ENCODE data around the gene IRAK1. TPM values are rescaled to one million over a fixed set of nuclear protein-coding genes. Genes with fewer than 3 reads are reported as not detected.

The IRAK1 gene
- total RNA-seq, 4 donors from 2014 or later: 64.1 to 155 (median 107) TPM

- TF ChIP-seq EP300 (IDR thresholded peaks at IDR 0.05; ENCODE audit: low read depth): no peak
- TF ChIP-seq POLR2A (IDR thresholded peaks at IDR 0.05): no peak
- TF ChIP-seq CTCF (IDR thresholded peaks at IDR 0.05): no peak
- TF ChIP-seq POLR2AphosphoS5 (IDR thresholded peaks at IDR 0.05): no peak
- Histone ChIP-seq H3K9me3 (no peaks in the 10 kb centered on the region), H3K36me3 (no peaks in the 10 kb centered on the region), H3K27me3 (no peaks in the 10 kb centered on the region), H3K4me1 (peaks cover 0 to 21% (median 17%) of the 10 kb centered on the region in 4 donors), H3K27ac (peak overlapping the region; percentile 94 to 100 (median 98)), H3K4me3 (no peak overlapping the region)
- in situ Hi-C loops (cut with MboI; ENCODE audit: low pct_ligation_motif_present in 1 of 4, low pct_unique_long_range_greater_than_20kb in 1 of 4, low sequenced_read_pairs in 3 of 4): loop anchor here in 2 of 4 donors (25.0 kb wide), 2 partner anchors 213 to 562 kb away; partner anchors contain the start of genes G6PD (in 1 of the 2), IKBKG (in 1 of the 2) and PLXNB3 (in 1 of the 2)
- DNase-seq: no peak
- 77 to 83% methylated on average over 1 to 3 of the region's 3 CpGs for WGBS, 2 donors (ENCODE audit: low coverage in 1 of 2)
- intact Hi-C loops (cut with DNase I; ENCODE audit: low total_unique reads): no loop called here
Measured at GRCh38 chrX:153974726-153975286, 44.9 kb downstream of the IRAK1 start.

DNA sequence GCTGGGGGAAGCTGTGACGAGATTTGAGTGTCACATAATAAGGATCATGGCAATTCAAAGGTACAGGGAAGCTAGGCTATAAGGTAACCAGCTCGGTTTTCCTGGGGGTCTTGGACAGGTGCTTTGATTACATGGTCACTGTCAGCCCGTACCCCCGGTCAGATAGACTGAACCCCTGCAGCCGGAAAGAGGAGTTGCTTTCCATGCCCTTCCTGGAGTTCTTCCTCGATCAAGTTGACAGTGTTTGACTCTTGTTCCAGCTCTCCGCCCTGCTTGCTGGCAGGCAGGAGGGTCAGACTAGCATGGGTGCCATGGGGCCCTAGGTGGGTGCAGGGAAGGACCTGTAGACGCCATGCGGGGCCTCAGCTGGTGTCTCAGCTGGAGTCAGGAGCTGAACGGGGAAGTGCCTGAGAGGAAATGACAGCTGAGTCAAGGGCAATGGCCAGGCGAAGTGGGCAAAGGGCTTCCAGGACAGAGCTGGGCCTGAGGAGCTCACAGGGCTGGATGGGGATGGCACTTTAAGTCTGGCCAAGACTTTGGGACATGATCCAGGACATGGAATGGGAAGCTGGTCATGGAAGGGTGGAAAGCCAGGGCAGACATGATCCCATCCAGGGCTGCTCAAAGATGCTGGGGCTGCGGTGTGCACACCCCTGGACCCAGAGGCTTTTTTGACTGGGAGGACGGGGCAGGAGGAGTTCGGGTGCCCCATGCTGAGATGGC, 45.5 kb downstream of the IRAK1 start:
- Histone ChIP-seq H3K4me3 (peak overlapping the region in 1 of 4 donors; percentile 91), H3K36me3 (no peaks in the 10 kb centered on the region), H3K4me1 (peaks cover 0 to 27% (median 22%) of the 10 kb centered on the region in 4 donors), H3K9me3 (no peaks in the 10 kb centered on the region), H3K27ac (peak overlapping the region; percentile 94 to 100 (median 98)), H3K27me3 (no peaks in the 10 kb centered on the region)
- intact Hi-C loops (cut with DNase I; ENCODE audit: low total_unique reads): no loop called here
- WGBS, 2 donors (ENCODE audit: low coverage in 1 of 2): 73 to 100% methylated on average over 3 to 14 of the region's 14 CpGs
- in situ Hi-C loops (cut with MboI; ENCODE audit: low pct_ligation_motif_present in 1 of 4, low pct_unique_long_range_greater_than_20kb in 1 of 4, low sequenced_read_pairs in 3 of 4): loop anchor here in 2 of 4 donors (25.0 kb wide), 2 partner anchors 212 to 563 kb away; partner anchors contain the start of genes G6PD (in 1 of the 2), IKBKG (in 1 of the 2) and PLXNB3 (in 1 of the 2)
- TF ChIP-seq CTCF (IDR thresholded peaks at IDR 0.05) (no peak), EP300 (IDR thresholded peaks at IDR 0.05; ENCODE audit: low read depth) (no peak), POLR2A (IDR thresholded peaks at IDR 0.05) (no peak), POLR2AphosphoS5 (IDR thresholded peaks at IDR 0.05) (no peak)
- no peak for DNase-seq

- Histone ChIP-seq H3K27ac (peak overlapping the region; percentile 94 to 100 (median 98)), H3K4me3 (peak overlapping the region in 3 of 4 donors; percentile 63 to 91 (median 83)), H3K27me3 (no peaks in the 10 kb centered on the region), H3K9me3 (no peaks in the 10 kb centered on the region), H3K36me3 (no peaks in the 10 kb centered on the region), H3K4me1 (peaks cover 0 to 33% (median 30%) of the 10 kb centered on the region in 4 donors)
- no peak for TF ChIP-seq EP300 (IDR thresholded peaks at IDR 0.05; ENCODE audit: low read depth)
- TF ChIP-seq POLR2A (IDR thresholded peaks at IDR 0.05): peak; percentile 30
- in situ Hi-C loops (cut with MboI; ENCODE audit: low pct_ligation_motif_present in 1 of 4, low pct_unique_long_range_greater_than_20kb in 1 of 4, low sequenced_read_pairs in 3 of 4): loop anchor here in 2 of 4 donors (25.0 kb wide), 2 partner anchors 211 to 564 kb away; partner anchors contain the start of genes G6PD (in 1 of the 2), IKBKG (in 1 of the 2) and PLXNB3 (in 1 of the 2)
- intact Hi-C loops (cut with DNase I; ENCODE audit: low total_unique reads): no loop called here
- 55% methylated on average over 20 of the region's 20 CpGs; no CpG with 5 or more reads in 1 of the 2 donors for WGBS, 2 donors (ENCODE audit: low coverage in 1 of 2)
- DNase-seq: no peak
Measured at GRCh38 chrX:153973127-153974002, 46.3 kb downstream of the IRAK1 start.

GRCh38 chrX:153972368-153973126, 47.2 kb downstream of the IRAK1 start, which contains the start of gene TMEM187:
TSS of gene TMEM187 (plus strand) at chrX:153972754. CDS start at chrX:153982063, 9,309 bp downstream.
- WGBS, 2 donors (ENCODE audit: low coverage in 1 of 2): 25% methylated on average over 98 of the region's 103 CpGs; no CpG with 5 or more reads in 1 of the 2 donors
- Histone ChIP-seq H3K27me3 (no peaks in the 10 kb centered on the region), H3K36me3 (no peaks in the 10 kb centered on the region), H3K9me3 (no peaks in the 10 kb centered on the region), H3K4me1 (peaks cover 0 to 40% (median 37%) of the 10 kb centered on the region in 4 donors), H3K27ac (peak within 1 kb of the TSS; percentile 94 to 100 (median 98)), H3K4me3 (peak within 1 kb of the TSS; percentile 63 to 91 (median 86))
- in situ Hi-C loops (cut with MboI; ENCODE audit: low pct_ligation_motif_present in 1 of 4, low pct_unique_long_range_greater_than_20kb in 1 of 4, low sequenced_read_pairs in 3 of 4): loop anchor here in 2 of 4 donors (25.0 kb wide), 2 partner anchors 210 to 565 kb away; partner anchors contain the start of genes G6PD (in 1 of the 2), IKBKG (in 1 of the 2) and PLXNB3 (in 1 of the 2)
- TF ChIP-seq POLR2AphosphoS5 (IDR thresholded peaks at IDR 0.05) (peak; percentile 4 to 36 (median 6)), CTCF (IDR thresholded peaks at IDR 0.05) (no peak)
- intact Hi-C loops (cut with DNase I; ENCODE audit: low total_unique reads): no loop called here
- DNase-seq: peak; percentile 90
